Measurements from ENCODE around the gene FHL2. TPM values are rescaled to one million over a fixed set of nuclear protein-coding genes. Genes with fewer than 3 reads are reported as not detected.

Gene FHL2
- total RNA-seq, 2 experiments from 2014 or later = 3.3 to 4.4 TPM

DNA sequence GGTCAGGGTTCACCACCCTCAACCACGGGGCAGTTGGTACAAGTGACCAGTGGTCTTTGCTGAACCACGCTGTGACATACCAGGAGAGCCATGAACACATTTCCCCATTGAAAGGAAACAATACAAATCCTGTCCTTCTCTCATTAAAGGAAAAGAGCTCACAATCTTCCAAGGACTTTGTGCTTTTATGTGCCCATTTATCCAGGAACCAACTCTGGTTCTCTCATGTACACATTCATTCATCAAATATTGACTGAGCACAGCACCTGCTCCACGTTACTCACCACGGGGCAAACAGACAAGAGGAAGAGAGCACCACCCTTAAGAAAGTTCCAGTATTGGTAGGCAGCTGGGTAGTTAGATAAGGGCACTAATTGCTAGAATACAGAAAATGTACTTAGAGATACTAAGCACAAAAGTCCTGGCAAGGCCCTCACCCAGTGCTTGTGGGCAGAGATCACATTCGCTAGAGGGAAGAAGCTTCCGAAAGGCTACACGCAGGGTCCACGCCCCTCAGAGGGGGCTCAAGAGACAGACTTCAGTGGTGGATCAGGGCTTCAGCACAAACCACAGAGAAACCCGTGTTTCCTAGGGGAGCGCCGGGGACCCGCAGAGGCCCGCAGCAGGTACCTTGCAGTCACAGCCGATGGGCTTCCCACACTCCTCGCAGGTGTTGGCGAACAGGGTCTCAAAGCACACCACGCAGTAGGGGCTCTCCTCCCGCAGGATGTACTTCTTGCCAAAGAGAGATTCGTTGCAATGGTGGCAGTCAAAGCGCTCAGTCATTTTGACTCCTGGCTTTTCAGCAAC is 12.9 kb downstream of the FHL2 start:
- Mint-ChIP-seq H3K27me3 (no peaks in the 10 kb centered on the region), H3K36me3 (ENCODE audit: low read depth) (no peaks in the 10 kb centered on the region), H3K27ac (no peak overlapping the region), H3K4me1 (ENCODE audit: low read depth) (no peaks in the 10 kb centered on the region), H3K9me3 (no peaks in the 10 kb centered on the region), H3K4me3 (no peak overlapping the region)
- TF ChIP-seq, protein P1, sequence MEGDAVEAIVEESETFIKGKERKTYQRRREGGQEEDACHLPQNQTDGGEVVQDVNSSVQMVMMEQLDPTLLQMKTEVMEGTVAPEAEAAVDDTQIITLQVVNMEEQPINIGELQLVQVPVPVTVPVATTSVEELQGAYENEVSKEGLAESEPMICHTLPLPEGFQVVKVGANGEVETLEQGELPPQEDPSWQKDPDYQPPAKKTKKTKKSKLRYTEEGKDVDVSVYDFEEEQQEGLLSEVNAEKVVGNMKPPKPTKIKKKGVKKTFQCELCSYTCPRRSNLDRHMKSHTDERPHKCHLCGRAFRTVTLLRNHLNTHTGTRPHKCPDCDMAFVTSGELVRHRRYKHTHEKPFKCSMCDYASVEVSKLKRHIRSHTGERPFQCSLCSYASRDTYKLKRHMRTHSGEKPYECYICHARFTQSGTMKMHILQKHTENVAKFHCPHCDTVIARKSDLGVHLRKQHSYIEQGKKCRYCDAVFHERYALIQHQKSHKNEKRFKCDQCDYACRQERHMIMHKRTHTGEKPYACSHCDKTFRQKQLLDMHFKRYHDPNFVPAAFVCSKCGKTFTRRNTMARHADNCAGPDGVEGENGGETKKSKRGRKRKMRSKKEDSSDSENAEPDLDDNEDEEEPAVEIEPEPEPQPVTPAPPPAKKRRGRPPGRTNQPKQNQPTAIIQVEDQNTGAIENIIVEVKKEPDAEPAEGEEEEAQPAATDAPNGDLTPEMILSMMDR (IDR thresholded peaks at IDR 0.05) = no peak
- no peak for DNase-seq
- POLR2A ChIA-PET = interaction anchor here (0.9 kb wide), 2 partner anchors 117 to 137 kb away, joined by 3 read pairs; no protein-coding TSS in a partner anchor
- intact Hi-C loops (cut with micrococcal nuclease) = no loop called here
- ATAC-seq = no peak
- CTCF ChIA-PET = no interaction called here

DNA sequence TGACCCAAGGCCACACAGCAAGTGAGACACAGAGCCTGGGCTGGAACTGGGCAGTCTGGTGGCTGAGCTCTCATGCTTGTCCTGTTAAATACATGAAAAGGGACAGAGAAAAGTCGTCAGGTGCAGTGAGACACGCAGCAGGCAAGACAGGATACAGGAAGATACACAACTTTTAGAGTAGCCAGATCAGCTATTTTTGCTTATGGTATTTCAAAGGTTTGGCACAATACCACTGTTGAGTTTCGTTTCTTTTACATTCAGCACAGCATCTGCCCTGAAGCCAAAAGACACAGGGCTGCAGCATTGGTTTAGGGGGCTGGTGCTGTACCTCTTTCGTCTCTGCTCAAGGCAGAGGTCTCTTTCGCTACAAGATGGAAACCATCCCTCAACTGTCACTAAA is 14.0 kb downstream of the FHL2 start:
- DNase-seq = no peak
- H3K36me3 Mint-ChIP-seq (ENCODE audit: low read depth) = no peaks in the 10 kb centered on the region

DNA sequence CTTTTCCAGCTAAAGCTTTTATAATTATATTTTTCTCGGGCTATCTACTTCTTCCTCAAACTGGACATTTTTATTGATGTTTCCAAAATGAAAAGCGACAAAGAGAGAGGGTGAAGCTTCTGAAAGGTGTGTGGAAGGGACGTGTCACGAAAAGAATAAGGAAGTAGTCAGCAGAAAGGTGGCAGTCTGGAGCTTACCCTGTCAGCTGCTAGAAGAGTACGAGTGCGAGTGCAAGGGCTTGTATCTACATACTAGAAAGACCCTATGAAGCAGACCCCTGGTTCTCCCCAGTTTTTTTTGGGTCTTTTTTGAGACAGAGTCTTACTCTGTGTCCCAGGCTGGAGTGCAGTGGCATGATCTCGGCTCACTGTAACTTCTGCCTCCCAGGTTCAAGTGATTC is 14.6 kb downstream of the FHL2 start:
- H3K27ac Mint-ChIP-seq = no peak overlapping the region
- H3K36me3 Mint-ChIP-seq (ENCODE audit: low read depth) = no peaks in the 10 kb centered on the region
- ChIA-PET CTCF (no interaction called here), POLR2A (no interaction called here)
- no peak overlapping the region for H3K4me3 Mint-ChIP-seq
- intact Hi-C loops (cut with micrococcal nuclease) = no loop called here
- TF ChIP-seq, protein P1 (IDR thresholded peaks at IDR 0.05) = no peak
- no peaks in the 10 kb centered on the region for H3K27me3 Mint-ChIP-seq
- ATAC-seq (no peak), DNase-seq (no peak)
- no peaks in the 10 kb centered on the region for H3K4me1 Mint-ChIP-seq (ENCODE audit: low read depth)
- H3K9me3 Mint-ChIP-seq = no peaks in the 10 kb centered on the region

More for the DNA sequence above, 14.0 kb downstream of the FHL2 start:
- no peak overlapping the region for H3K4me3 Mint-ChIP-seq
- no peaks in the 10 kb centered on the region for H3K4me1 Mint-ChIP-seq (ENCODE audit: low read depth)
- no peaks in the 10 kb centered on the region for H3K27me3 Mint-ChIP-seq
- intact Hi-C loops (cut with micrococcal nuclease) = no loop called here
- TF ChIP-seq, protein P1 (IDR thresholded peaks at IDR 0.05) = no peak
- no peak overlapping the region for H3K27ac Mint-ChIP-seq
- ChIA-PET CTCF (no interaction called here), POLR2A (no interaction called here)
- H3K9me3 Mint-ChIP-seq = no peaks in the 10 kb centered on the region
- ATAC-seq = no peak

DNA sequence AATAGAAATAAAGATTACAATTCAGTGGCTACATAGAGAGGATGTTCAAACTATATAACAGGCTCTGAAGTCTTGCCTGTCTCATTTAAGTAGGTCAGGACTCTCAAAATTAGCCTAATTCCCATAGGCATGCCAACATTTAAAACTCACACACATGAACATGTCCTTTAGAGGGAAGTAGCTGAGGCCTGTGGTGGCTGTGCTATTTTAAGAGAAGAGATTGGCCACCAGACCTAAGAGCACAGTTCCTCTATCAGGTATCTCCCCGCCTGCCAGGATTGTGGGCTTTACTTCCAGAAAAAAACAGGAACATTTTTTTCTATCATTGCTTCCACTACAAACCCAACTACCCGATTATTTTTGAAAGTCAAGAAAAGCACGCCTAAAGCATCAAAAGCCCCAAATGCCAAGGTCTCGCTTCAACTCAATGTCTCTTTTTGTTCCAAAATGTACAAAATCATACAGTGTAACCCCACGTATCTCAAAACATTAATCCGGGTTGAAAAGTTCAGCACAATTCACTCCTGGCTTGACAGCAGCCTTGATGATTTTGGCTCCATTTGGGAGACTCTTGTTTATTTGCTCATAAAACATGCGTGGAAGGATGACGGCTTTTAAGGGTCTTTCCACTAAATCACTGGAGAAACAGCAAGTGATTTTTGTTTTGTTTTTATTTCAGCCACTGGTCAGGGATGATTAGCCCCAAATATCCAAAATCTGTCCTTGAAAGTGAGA is 15.3 kb downstream of the FHL2 start:
- no peaks in the 10 kb centered on the region for H3K9me3 Mint-ChIP-seq
- ChIA-PET POLR2A (no interaction called here), CTCF (no interaction called here)
- no peak overlapping the region for H3K27ac Mint-ChIP-seq
- DNase-seq (no peak), ATAC-seq (no peak)
- TF ChIP-seq, protein P1 (IDR thresholded peaks at IDR 0.05) = no peak
- H3K4me3 Mint-ChIP-seq = no peak overlapping the region
- H3K4me1 Mint-ChIP-seq (ENCODE audit: low read depth) = no peaks in the 10 kb centered on the region
- intact Hi-C loops (cut with micrococcal nuclease) = no loop called here
- no peaks in the 10 kb centered on the region for H3K36me3 Mint-ChIP-seq (ENCODE audit: low read depth)
- H3K27me3 Mint-ChIP-seq = no peaks in the 10 kb centered on the region

DNA sequence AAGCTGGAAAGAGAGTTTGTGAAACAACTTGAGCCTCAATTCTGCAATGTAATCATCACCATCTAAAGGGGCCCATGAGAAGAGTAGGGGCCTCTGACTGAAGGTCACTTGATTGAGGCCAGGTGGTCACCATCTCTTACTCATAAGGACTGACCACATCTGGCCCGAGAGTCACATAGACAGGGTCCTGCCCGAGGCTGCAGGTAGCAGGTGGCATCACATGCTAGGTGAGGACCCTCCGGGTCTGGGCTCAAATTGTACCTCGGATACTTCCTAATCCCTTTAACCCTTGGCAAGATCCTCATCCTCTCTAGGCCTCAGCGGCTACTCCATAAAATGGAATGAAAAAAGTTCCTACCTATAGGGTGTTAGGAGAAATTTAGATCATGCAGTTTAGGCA is 16.7 kb downstream of the FHL2 start:
- DNase-seq (no peak), ATAC-seq (no peak)
- ChIA-PET CTCF (no interaction called here), POLR2A (no interaction called here)
- Mint-ChIP-seq H3K36me3 (ENCODE audit: low read depth) (no peaks in the 10 kb centered on the region), H3K27ac (no peak overlapping the region), H3K27me3 (no peaks in the 10 kb centered on the region), H3K4me1 (ENCODE audit: low read depth) (no peaks in the 10 kb centered on the region), H3K9me3 (no peaks in the 10 kb centered on the region), H3K4me3 (no peak overlapping the region)
- TF ChIP-seq, protein P1 (IDR thresholded peaks at IDR 0.05) = no peak
- intact Hi-C loops (cut with micrococcal nuclease) = no loop called here
